ENCODE results near the gene OR2AJ1.

The OR2AJ1 gene

GRCh38 chr1:247961791-247962190, 37.1 kb downstream of the OR2AJ1 start:
- no peak for DNase-seq (ENCODE audit: low read depth)

GRCh38 chr1:247962911-247963588, 38.4 kb downstream of the OR2AJ1 start:
- DNase-seq (ENCODE audit: low read depth) = no peak

- DNase-seq (ENCODE audit: low read depth) = no peak
Observed at GRCh38 chr1:247964933-247965332, 40.2 kb downstream of the OR2AJ1 start, which contains the start of gene OR2AK2. TSS of gene OR2AK2 (plus strand) at chr1:247965233. CDS start at chr1:247965377, 144 bp downstream.

- no peak for DNase-seq (ENCODE audit: low read depth)
Observed at GRCh38 chr1:247966532-247967204, 42.0 kb downstream of the OR2AJ1 start.
